ENCODE measurements around the gene FMNL1.

FMNL1 gene

DNA sequence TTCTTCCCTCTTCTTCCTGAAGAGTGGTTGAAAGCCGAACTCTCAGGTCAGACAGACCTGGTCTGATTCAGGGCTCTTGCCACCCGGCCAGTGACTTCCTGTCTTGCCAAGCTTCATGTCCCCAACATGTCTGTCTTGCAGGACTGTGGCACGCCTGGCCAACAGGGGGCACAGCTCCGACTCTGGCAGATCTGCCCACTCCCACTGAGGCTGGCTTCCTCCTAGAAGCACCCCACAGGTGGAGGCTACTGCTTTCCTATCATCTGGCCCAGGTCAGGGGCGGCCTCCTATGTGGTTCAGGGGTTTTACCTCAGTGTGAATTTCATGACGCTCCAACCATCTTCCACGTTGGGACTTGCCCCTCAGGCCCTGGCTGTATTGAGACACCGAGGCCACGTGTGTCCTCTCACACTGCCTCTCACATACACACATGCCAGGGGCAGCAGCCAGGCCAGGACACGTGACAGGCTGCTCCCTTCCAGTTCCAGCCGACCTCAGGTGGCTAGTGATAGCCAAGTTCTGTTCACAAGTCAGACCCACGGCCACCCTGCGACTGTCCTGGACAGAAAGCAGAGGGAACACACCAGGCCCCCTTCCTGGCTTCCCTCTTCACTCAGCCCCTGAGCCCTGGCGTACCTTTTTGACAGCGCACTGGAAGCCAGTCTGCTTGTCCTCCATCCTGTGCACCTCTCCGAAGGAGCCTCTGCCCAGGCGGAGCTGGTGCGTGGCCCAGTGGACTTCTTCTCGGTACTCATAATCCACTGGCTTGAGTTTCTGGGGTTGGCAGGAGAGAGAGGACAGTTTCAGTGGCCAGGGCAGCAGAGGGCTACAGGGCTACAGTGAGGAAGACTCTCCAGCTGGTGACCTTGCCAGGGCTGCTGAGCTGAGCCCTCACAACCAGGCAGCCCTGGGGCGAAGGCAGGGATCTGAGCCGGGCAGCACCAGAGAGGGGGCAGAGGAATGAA, 62.8 kb downstream of the FMNL1 start:
- no peak for DNase-seq

DNA sequence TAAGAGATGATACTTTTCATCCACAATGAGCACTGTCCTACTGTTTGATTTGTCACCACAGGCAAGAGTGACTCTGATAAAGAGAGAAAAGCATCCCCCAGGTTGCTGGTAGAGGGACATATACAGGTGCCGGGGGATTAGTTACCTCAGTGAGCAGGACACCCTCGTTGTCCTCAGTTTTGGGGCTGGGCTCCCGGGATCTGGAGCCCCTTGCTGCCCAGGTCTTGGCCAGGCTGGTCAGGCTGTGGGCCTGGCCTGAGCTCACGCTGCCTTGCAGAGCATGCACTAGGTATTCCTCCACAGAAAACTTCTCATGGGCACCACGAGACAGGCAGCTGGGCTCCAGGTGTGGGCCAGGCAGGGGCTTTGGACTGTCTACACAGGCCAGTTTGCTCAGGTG, 64.6 kb downstream of the FMNL1 start:
- DNase-seq = no peak

DNA sequence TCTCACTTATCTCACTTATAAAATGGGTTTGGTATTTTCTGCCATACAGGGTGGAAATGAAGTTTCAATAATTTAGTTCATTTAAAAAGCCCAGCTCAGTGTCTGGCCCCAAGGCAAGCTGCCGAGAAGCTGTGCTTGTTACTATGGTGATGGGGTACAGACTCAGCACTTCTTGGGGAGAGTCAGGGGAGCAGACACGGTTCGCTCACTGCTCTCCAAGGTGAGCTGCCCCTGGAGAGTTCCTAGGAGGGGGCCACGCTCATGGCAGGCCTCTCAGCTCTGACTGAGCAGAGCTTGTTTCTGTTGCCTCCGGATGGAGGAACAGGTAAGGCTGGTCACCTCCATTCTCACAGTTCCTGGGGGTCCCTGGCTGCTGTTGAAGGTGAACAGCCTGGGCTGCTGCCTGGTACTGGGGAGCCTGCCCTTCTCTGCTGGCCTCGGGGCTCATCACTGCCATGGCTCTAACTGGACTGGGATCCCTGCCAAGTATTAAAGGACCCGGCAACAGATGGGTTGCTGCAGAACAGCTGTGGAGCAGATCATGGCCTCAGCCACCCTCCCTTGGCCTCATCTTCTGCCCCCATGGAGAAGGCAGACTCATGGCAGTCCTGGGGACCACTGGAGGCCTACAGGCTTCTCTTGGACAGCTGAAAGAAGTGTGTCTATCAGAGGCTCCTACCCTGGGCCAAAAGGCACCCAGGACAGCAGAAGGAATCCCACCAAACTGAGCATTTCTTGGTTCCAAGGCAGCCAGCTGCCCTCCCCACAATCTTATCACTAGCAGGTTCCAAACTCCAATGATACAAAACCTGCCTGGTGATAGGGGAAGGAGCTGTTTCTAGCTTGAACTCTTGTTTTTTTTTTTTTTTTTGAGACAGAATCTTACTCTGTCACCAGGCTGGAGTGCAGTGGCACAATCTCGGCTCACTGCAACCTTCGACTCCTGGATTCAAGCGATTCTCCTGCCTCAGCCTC, 66.1 kb downstream of the FMNL1 start:
- DNase-seq = no peak

DNA sequence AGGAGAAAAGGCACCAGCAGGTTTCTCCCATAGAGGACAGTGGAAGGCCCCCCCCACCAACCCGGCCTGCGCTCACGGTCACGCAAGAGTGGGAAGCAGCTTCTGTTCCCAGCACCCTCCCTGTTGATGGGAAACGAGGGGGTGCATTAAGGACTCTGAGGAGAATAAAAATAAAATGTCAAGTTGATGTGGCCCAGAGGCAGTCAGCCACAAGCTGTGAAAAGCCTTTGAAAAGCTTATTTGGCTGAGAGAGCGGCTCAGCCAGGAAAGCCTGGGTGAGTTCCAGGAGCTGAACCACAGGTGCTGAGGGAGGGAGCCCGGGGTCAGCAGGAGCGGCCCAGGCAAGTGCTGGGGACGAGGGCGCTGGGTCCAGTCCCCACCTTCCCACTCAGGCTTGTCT, 67.1 kb downstream of the FMNL1 start:
- DNase-seq = no peak

- no peak for DNase-seq
Observed at GRCh38 chr17:45289301-45290268, 67.9 kb downstream of the FMNL1 start.

DNA sequence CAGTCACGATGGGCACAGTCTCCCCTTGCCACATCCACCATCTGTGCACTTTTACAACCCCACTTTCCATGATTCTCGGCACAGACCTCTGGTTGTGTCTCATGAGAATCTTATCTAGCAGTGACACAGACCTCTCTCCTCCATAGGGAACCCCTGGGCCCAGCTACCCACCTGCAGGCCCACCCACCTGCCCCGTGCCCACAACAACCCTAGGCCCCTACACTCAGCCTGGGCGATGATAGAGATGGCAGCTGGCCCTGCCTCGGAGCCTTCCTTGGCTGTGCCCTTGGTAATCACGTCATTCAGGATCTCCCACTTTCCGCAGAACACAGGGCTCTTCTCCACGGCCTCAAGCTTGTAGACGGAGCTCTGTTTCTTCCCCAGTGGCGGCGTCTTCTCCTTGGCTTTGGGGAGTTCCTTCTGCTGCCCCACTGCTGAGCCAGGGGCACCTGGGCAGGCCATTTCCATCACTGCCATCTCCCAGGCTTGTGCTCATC, 68.6 kb downstream of the FMNL1 start:
- DNase-seq = no peak

- DNase-seq = no peak
Observed at GRCh38 chr17:45291171-45291805, 69.6 kb downstream of the FMNL1 start.

DNA sequence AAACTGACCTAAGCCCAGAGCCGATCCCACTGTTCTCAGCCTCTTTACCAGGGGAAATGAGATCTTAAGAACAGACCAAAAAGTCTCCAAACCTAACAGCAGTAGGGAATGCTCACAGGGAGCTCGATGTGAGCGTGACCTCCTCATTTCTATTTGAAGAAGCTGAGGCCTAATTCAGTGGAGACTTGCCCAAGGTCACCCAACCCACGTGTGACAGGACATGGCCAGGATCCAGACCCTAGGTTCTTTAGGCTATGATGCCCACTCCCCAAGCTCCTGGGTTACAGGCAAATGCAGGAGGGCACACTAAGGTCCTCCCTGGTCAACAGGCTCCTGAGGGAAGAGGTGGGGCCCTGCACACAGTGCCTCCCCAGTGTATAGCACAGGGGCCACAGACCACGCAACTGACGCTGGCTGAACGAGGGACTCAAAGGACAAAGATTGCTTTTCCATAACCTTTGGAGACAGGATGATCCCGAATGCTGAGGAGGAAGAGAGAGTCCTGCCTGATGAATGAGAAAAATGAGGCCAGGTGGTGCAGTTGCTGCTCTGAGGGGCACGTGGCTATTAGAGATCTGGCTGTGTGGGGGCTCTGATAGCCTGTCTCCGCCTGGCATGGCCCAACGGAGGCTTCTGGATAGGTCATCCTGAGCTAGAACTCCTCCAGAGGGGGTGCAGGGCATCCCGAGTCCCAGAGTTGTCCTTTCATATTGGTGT, 71.2 kb downstream of the FMNL1 start:
- no peak for DNase-seq

DNA sequence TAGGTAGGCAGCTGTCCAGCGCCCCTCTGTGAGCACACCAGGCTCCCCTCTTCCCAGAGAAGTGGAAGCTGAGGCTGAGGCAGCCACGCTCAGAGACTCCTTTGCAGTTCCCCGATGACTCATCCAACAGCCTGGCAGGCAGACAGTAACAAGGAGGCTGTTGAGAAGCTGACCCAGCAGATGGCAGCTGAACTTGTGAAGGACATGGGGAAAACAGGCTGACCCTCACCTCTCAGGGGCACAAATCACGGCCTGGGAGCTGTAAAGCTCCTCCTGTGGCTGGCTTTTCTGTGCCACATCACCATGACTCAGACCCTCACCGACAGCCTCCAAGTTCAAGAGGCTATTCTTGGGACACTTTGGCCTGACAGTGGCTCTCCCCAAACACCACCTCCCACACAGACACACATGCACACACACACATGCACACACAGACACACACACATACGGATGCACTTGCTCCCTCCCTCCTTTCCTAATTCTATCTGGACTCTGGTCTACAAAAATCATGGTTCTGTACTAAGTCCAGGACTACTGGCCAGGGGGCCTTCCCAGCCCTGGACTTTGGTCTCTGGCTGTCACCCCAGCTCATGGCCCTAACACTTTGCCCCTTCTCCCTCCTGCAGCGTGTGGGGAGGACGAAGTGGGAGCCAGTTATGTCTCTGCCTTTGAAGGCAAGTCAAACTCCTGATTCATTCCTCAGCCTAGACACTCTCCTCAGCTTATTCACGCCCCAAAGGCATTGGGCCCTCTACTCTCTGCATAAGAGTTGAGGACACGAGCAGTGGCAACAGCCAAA, 71.9 kb downstream of the FMNL1 start:
- DNase-seq = no peak

DNA sequence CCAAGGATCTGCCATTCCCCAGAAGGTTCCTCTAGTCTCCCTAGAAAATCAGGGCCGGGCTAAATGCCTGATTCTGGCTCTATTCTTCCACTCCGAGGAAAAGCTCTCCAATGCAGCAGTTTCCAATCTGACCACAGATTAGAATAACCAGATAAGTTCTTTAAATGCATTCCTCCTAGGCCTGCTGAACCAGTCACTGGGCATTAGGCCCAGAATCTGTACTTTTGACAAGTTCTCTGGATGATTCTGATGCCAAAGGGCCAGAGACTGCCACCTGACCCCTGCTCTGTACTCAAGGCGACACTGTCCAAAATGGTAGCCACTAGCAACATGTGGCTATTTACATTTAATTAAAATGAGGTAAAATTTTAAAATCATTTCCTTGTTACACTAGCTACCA, 72.8 kb downstream of the FMNL1 start:
- no peak for DNase-seq

DNA sequence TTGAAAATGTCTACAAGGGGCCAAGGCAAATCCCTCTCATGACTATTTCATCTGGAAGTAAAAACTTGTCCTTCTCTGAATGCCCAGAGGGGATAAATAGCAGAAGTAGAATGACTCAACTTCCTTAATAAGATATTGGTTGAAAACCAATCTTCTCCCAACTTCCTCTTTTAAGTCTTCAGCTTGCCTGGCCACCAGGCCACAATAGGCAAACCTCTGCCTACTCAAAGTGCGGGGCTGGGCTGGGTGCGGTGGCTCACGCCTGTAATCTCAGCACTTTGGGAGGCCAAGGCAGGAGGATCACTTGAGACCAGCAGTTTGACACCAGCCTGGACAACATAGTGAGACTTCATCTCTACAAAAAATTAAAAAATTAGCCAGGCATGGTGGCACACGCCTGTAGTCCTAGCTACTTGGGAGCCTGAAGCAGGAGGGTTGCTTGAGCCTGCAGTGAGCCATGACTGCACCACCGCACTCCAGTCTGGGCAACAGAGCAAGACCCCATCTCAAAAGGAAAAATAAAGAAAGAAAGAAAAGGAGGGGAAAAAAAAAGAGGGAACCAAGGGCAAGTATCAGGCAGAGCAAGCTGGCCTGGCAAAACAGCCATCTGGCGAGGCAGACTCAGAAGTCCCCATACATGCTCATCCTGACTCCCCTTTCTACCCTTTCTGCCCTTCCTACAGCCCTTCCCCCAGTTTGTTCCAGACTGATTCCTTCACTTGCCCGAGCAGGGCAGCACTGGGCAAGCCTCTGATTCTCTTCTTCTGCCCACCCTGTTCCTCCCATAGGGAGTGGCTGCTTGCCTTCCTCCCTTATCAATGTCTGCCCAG, 74.5 kb downstream of the FMNL1 start:
- no peak for DNase-seq

GRCh38 chr17:45296833-45297124, 75.1 kb downstream of the FMNL1 start:
- DNase-seq = no peak
